ENCODE data around the gene SCGB1A1.

SCGB1A1 gene

DNA sequence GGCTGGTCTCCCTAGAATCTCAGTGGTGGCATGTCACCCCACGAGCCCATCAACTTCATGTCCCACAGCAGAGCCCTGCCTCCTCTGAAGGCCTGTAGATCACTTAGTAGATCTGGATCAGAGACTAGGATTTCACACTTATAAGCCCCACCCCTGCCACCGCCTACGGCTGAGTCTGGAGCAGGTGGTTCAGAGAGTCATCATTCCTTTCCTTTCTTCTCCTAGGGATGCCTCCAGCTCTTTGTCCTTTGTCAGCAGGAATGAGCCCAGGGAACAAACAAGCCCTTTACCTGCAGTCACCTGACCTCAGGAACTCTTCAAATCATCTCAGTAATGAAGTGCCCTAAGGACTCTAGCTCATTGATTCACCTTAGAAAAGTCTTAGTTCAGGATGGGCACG is 37.8 kb downstream of the SCGB1A1 start:
- TF ChIP-seq, protein P1, sequence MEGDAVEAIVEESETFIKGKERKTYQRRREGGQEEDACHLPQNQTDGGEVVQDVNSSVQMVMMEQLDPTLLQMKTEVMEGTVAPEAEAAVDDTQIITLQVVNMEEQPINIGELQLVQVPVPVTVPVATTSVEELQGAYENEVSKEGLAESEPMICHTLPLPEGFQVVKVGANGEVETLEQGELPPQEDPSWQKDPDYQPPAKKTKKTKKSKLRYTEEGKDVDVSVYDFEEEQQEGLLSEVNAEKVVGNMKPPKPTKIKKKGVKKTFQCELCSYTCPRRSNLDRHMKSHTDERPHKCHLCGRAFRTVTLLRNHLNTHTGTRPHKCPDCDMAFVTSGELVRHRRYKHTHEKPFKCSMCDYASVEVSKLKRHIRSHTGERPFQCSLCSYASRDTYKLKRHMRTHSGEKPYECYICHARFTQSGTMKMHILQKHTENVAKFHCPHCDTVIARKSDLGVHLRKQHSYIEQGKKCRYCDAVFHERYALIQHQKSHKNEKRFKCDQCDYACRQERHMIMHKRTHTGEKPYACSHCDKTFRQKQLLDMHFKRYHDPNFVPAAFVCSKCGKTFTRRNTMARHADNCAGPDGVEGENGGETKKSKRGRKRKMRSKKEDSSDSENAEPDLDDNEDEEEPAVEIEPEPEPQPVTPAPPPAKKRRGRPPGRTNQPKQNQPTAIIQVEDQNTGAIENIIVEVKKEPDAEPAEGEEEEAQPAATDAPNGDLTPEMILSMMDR (IDR thresholded peaks at IDR 0.05; ENCODE audit: insufficient read depth, missing control alignments) = no peak
- no peak for FAIRE-seq
- no peak for DNase-seq (ENCODE audit: insufficient read length, low spot score)

DNA sequence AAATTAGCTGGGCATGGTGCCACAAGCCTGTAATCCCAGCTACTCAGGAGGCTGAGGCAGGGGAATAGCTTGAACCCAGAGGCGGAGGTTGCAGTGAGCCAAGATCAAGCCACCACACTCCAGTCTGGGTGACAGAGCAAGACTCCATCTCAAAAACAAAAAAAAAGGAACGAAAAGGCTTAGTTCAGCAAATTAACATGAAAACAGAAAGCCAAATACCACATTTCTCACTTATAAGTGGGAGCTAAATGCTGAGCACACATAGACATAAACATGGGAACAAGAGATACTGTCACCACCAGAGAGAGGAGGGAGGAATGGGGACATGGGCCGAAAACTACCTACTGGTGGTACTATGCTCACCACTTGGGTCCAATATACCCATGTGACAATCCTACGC is 38.6 kb downstream of the SCGB1A1 start:
- DNase-seq (ENCODE audit: insufficient read length, low spot score) (no peak), FAIRE-seq (no peak)
- TF ChIP-seq, protein P1 (IDR thresholded peaks at IDR 0.05; ENCODE audit: insufficient read depth, missing control alignments) = no peak

DNA sequence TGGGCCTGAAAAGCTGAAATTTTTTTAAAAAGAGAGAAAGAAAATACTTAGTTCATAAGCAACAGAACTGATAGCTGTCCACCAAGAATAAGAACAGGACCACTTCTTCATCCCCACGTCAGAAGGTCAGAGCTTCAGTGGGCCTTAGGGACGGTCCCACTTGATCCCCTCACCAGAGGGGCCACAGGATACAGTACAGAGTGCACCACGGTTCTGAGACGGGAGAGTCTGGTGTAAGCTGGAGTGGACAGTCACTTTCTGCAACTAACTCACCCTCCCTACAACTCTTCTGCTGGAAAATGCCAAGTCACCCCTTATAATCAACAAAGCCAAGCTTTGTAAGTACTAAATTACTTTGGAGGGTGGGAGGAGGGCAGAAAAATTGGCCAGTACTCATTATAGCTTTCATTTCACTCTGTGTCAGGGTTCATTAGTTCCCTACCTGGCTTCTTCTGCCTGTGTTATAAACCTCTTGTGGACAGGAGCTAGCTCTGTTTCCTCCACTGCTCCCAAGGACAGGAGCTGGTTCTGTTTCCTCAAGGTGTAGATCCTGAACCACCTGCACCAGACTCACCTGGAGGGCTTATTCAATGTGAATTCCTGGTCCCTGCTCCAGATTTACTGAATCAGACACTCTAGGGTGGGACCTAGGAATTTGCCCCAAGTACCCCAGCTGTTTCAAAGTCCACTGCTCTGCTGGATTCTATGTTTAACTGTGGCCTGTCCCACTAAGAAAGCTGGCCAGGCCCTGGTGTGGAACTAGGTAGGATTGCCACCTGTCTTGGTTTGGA is 39.6 kb downstream of the SCGB1A1 start:
- TF ChIP-seq, protein P1 (IDR thresholded peaks at IDR 0.05; ENCODE audit: insufficient read depth, missing control alignments) = no peak
- FAIRE-seq = no peak
- DNase-seq (ENCODE audit: insufficient read length, low spot score) = no peak

DNA sequence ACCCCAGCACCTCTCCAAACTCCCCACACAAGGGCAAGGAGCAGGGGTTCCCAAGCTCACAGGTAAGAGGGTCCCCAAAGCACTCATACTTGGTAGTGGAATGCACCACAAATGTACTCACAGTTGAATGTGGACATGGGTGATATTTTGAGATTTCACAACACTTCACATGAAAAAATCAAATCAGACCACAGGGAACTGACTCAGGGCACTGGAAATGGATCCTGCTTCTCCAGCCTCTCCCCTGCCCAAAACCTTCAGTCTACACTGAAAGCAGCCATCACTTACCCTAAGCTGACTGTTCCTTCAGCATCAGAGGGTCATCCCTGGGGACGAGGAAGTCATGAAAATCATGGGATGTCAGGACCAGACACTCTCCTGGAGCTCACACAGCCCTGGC is 40.2 kb downstream of the SCGB1A1 start:
- FAIRE-seq (no peak), DNase-seq (ENCODE audit: insufficient read length, low spot score) (no peak)
- TF ChIP-seq, protein P1 (IDR thresholded peaks at IDR 0.05; ENCODE audit: insufficient read depth, missing control alignments) = no peak

DNA sequence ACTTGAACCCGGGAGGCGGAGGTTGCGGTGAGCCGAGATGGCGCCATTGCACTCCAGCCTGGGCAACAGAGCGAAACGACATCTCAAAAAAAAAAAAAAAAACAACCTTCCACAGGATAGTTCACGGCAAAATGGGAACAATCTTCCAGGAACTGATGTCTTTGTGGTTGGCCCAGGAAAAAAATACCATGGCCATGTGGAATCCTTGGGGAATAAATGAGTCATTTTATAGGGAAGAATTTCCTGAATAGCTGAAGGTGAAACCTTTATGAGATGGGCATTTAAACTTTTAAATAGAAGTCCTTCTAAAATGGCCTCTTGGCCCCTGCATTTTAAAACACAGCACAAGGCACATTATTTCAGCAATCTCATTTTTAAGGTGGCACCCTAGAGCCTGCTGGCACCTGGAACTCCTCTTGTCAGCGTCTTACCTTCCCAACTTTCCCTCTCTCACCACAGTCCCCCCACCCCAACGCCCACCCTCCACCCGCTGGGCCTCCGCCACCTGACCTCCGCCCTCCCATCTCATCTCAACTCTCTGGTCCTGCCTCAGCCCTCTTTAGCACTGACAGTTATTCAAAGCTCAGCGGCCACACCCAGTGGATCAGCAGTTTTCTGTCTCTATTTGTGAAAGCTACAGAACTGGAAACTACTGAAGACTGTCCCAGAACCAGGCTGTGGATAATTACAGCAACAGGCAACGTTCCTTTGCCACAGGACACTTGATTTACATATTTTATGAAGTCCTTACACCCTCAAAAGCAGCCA is 43.1 kb downstream of the SCGB1A1 start:
- FAIRE-seq = no peak
- TF ChIP-seq, protein P1 (IDR thresholded peaks at IDR 0.05; ENCODE audit: insufficient read depth, missing control alignments) = no peak
- no peak for DNase-seq (ENCODE audit: insufficient read length, low spot score)

DNA sequence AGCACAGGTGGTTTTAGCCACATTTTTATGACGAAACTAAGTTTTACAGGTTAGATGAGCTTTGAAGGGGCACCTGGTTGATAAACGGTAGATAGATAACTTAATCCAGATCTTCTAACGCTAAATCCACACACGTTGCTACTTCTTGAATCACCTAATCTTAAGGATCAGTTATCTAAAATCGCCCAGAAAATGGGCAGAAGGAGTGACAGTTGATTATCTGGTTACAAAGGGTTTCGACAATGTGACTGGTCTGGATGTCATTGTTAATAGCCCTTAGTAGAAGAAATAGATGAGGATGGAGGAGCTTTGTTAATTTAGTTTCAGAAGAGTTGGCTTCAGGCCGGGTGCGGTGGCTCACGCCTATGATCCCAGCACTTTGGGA is 43.7 kb downstream of the SCGB1A1 start:
- FAIRE-seq (no peak), DNase-seq (ENCODE audit: insufficient read length, low spot score) (no peak)
- TF ChIP-seq, protein P1 (IDR thresholded peaks at IDR 0.05; ENCODE audit: insufficient read depth, missing control alignments) = no peak

DNA sequence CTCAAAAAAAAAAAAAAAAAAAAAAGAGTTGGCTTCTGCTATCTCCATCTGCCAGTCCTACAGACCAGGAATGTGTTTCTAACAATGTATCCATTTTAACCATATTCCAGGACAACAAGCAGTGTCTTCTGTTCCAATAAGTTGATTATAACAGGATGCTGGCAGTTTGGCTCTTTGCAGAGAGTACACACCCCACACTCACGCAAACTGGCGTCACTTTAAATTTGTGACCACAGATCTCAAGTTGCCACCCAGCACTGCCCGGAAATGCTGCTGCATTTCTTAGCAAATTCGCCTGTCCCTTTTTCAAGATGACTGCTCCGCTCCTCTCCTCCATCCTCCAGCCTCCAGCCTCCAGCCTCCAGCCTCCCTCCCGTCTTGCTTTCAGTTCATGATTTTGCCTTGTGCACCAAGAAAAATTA is 44.3 kb downstream of the SCGB1A1 start:
- no peak for DNase-seq (ENCODE audit: insufficient read length, low spot score)
- FAIRE-seq = no peak

More for the DNA sequence above, 44.3 kb downstream of the SCGB1A1 start:
- TF ChIP-seq, protein P1 (IDR thresholded peaks at IDR 0.05; ENCODE audit: insufficient read depth, missing control alignments) = no peak
